Measurements from ENCODE around the gene FAM20B.

- TF ChIP-seq CTCF (IDR thresholded peaks at IDR 0.05) (no peak), POLR2AphosphoS5 (IDR thresholded peaks at IDR 0.05) (no peak), POLR2A (IDR thresholded peaks at IDR 0.05) (no peak)
These were observed 78.3 kb downstream of the FAM20B start for GRCh38 chr1:179103999-179104398.

Measured in sigmoid colon (tissue), 4 donors.